NCI-H748 (cell line): Measurements from ENCODE around the gene BCL7A.

Source experiments
- DNase-seq: peaks from one replicate; lab custom pipeline; 2025; ENCODE audit not compliant: unreplicated experiment; lab: John Stamatoyannopoulos, UW

Gene BCL7A

GRCh38 chr12:122073815-122074214 is 52.1 kb downstream of the BCL7A start:
- no peak for DNase-seq

GRCh38 chr12:122076743-122077495 is 55.2 kb downstream of the BCL7A start:
- DNase-seq = no peak

- peak; percentile 94 for DNase-seq
Measured at GRCh38 chr12:122078141-122079032, 56.7 kb downstream of the BCL7A start, which contains the start of gene MLXIP. MLXIP (plus strand) TSS chr12:122078756; CDS start chr12:122078854, 98 bp downstream.

DNA sequence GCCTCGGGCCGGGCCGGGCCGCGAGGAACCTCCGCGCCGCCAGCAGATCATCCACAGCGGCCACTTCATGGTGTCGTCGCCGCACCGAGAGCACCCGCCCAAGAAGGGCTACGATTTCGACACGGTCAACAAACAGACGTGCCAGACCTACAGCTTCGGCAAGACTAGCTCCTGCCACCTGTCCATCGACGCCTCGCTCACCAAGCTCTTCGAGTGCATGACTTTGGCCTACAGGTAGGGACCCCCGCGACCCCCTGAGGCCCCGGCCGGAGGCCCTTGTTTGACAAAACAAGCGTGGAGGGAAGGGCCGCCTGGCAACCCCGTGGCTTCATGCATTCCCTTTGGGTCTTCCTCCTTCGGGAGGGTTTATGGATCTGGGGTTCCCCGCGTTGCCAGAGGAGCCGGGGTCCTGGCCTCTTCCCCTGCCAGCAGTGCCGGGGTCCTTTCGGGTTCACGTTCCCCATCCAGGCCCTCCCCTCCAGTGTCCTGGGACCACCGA is 57.4 kb downstream of the BCL7A start:
- DNase-seq = peak; percentile 56

DNA sequence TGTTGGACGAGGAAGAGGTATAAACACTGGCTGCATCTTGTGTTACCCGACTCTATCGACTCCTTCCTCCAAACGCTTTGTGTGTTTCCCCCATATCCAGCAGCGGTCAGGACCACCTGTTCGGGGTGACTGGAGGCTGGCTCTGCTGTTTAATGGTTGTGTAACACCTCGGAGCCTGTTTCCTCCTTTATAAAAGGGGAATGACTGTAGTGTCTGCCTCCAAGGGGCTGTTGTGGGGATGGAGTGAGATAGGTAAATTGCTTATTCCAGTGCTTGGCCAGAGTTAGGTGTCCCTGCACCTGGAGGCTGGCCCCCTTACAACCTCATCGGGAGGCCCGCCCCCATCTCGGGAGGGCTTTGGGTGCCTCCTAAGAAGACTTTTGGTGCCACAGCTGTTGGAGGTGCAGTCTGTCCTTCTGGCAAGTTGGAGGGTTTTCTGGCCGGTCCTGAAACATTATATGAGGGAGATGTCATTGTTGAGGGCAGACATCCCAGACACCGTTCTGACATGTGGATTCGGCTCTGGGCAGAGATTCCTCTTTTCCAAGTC is 57.9 kb downstream of the BCL7A start:
- no peak for DNase-seq

DNA sequence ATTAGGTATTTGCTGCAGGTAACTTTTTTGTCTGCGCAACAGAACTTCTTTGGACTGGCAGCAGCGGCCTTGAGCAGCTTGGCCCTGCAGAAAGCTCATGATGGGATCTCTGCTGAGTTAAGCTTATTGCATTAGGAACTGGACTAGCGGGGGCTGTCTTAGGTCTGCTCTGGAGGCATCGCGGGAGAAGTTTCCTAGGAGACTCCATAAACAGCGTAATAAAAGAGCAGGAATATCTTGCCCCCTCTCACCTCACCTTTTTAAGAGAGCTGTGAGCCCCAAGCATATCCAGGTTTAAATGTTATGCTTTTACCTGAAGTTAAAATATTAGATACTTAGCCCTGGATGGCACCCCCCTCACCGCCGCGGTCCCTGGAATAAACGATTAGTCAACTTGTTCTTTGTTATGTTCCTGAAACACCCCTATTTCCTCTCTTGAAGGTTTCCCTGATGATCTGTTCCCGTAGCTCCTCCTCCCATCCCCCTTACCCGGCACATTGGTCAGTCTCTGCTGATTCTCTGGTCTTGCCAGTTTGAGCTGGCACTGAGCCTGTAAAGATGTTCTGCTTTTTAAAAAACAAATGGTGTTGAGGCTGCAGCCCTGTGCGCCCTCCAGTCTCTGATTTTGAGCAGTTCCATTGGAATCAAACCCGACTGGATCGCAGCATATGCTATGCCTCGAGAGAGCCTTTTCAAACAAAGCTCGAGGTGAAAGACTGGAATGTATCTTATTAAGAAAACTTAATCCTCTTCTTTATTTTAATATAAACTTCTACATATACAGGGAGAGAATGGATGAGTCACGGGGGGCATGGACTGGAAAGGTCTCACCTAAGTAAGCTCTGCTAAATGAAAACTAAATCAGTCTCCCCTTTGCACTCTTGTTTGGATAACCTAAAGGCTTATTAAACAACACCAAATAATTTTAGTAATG is 58.7 kb downstream of the BCL7A start:
- DNase-seq = peak; percentile 51

- no peak for DNase-seq
Measured at GRCh38 chr12:122081083-122081696, 59.5 kb downstream of the BCL7A start.

- DNase-seq = no peak
Measured at GRCh38 chr12:122081697-122082221, 60.1 kb downstream of the BCL7A start.

- DNase-seq = no peak
Measured at GRCh38 chr12:122082621-122083356, 61.1 kb downstream of the BCL7A start.

DNA sequence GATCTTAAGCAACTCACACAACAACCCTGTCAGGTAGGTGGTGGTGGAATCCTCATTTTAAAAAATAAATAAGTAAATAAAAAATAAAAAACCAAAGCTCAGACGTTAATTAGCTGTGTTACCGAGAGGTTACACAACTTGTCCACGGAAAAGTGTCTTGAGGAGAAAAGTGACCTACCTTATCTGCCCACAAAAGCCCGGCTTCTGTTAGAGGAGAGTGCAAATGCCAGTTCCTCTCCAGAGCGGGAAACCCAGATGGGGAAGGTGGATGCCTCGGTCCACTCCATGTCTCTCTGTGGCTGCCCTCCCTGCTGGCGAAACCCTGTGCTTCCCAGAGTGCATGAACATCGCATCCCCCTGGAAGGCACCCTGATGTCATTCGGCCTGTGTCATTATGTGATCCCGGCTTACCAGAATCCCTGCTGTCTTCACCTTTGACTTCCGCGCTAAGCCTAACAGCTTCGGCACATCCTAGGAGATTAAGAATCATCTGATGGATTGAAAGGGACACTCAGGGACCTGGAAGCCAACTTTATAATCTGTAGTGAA is 63.2 kb downstream of the BCL7A start:
- DNase-seq = no peak

- DNase-seq = no peak
Measured at GRCh38 chr12:122085591-122085990, 63.9 kb downstream of the BCL7A start.

GRCh38 chr12:122086116-122086515 is 64.4 kb downstream of the BCL7A start:
- DNase-seq = no peak

- DNase-seq = no peak
Measured at GRCh38 chr12:122086641-122087285, 65.1 kb downstream of the BCL7A start.

DNA sequence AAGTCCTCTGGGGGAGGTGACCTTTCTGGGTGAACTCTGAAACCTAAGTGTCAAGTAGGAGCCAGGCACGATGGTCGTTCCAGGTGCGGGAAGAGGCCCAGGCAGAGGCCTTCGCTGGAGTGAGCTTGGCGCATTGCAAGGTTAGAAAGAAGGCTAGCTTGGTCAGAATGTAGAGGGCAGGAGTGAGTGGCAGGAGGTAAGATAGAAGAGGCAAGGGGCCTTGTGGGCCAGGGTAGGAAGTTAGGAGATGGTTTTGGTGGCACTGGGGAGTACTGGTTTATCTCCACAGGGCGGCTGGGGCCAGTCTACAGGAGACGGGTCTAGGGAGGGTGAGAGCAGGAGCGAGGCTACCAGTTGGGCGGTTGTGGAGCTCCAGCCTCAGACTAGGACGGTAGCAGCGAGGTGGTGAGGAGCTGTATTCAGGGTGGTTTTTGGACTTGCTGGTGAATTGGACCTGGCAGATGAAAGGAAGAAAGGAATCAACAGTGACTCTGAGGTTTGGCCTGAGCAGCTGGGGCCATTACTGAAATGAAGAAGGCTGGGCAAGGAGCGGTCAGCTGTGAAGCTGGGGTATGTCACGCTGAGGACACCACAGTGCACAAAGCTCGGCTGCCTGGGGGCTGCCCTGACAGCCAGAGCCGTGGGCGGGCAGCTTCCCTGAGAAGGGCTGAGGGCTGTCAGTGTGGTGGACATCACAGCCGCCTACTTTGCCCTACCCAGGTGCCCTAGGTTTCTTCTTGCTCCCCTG is 65.9 kb downstream of the BCL7A start:
- no peak for DNase-seq

GRCh38 chr12:122088179-122088810 is 66.6 kb downstream of the BCL7A start:
- no peak for DNase-seq

DNA sequence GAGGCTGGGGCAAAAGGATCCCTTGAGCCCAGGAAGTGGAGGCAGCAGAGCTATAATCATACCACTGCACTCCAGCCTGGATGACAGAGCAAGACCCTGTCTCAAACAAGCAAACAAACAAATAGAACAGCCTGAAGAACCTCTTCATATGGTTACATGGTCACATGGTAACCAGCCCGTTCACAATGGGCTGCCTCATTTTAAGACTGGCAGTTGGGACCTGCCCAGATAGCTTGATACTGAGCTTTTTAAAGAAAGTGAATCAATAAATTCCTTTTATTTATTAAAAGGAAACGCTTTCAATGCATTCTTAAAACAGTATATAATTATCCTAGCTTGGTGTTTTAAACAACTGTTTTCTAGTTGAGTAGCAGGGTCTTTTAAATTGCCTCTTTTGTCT is 67.4 kb downstream of the BCL7A start:
- DNase-seq = no peak
